Mesothelial cell of epicardium (in vitro differentiated cells): ENCODE data around the gene TNXB. TPM values are rescaled to one million over a fixed set of nuclear protein-coding genes. Genes with fewer than 3 reads are reported as not detected.
"Not testable (repeated sequence)": the region's sequence is repeated elsewhere in the genome, so short reads cannot be mapped to it uniquely, and the experiment has no call there.

Source experiments
- DNase-seq, 2 experiments: peaks; one replicate each; pipeline ENCODE4 v3.0.0; 2021; ENCODE audit warnings: low spot score in 2 of 2; ENCODE audit not compliant: unreplicated experiment in 2 of 2
- H3K27ac Mint-ChIP-seq: 2 replicates; pipeline ENCODE4 v1.8.0; 2021; ENCODE audit warnings: mixed read lengths
- H3K27me3 Mint-ChIP-seq: 2 replicates; pipeline ENCODE4 v1.8.0; 2021; ENCODE audit warnings: low read depth, mixed read lengths
- H3K36me3 Mint-ChIP-seq: 2 replicates; pipeline ENCODE4 v1.8.0; 2021; ENCODE audit warnings: mixed read lengths
- H3K4me1 Mint-ChIP-seq: 2 replicates; pipeline ENCODE4 v1.8.0; 2021; ENCODE audit warnings: mixed read lengths
- H3K4me3 Mint-ChIP-seq: 2 replicates; pipeline ENCODE4 v1.8.0; 2021; ENCODE audit warnings: mild to moderate bottlenecking, moderate library complexity, mixed read lengths
- H3K9me3 Mint-ChIP-seq: 2 replicates; pipeline ENCODE4 v1.8.0; 2021; ENCODE audit warnings: mixed read lengths
- CTCF ChIP-seq: fragments of 200-600 bp; sonication (generic); IDR thresholded peaks from one replicate; pipeline ENCODE4 v1.5.0; 2021; ENCODE audit warnings: antibody characterized with exemption; ENCODE audit not compliant: unreplicated experiment
- total RNA-seq: library from RNA; stranded (reverse); gene quantifications from 3 replicates; pipeline ENCODE4 v1.2.1, GENCODE V29; 2021

Gene TNXB
- total RNA-seq, 1 donor from 2014 or later = 13.9 TPM

GRCh38 chr6:32064706-32065105 lies 44.4 kb downstream of the TNXB start:
- H3K27ac Mint-ChIP-seq = no peak overlapping the region
- H3K4me1 Mint-ChIP-seq = no peaks in the 10 kb centered on the region
- H3K9me3 Mint-ChIP-seq = no peaks in the 10 kb centered on the region
- no peak for DNase-seq
- TF ChIP-seq CTCF = no peak
- H3K4me3 Mint-ChIP-seq = no peak overlapping the region
- H3K36me3 Mint-ChIP-seq = no peaks in the 10 kb centered on the region
- H3K27me3 Mint-ChIP-seq = no peaks in the 10 kb centered on the region

GRCh38 chr6:32060966-32061655 lies 48.0 kb downstream of the TNXB start:
- H3K27ac Mint-ChIP-seq = no peak overlapping the region

GRCh38 chr6:32058511-32058963 lies 50.6 kb downstream of the TNXB start:
- H3K4me1 Mint-ChIP-seq = no peaks in the 10 kb centered on the region
- no peak overlapping the region for H3K27ac Mint-ChIP-seq
- no peaks in the 10 kb centered on the region for H3K36me3 Mint-ChIP-seq
- H3K4me3 Mint-ChIP-seq = no peak overlapping the region
- no peak for DNase-seq
- no peaks in the 10 kb centered on the region for H3K27me3 Mint-ChIP-seq
- no peaks in the 10 kb centered on the region for H3K9me3 Mint-ChIP-seq
- TF ChIP-seq CTCF = no peak

More at GRCh38 chr6:32060966-32061655, 48.0 kb downstream of the TNXB start:
- DNase-seq = no peak
- no peaks in the 10 kb centered on the region for H3K9me3 Mint-ChIP-seq
- no peaks in the 10 kb centered on the region for H3K4me1 Mint-ChIP-seq
- H3K4me3 Mint-ChIP-seq = no peak overlapping the region
- no peaks in the 10 kb centered on the region for H3K36me3 Mint-ChIP-seq
- no peak for TF ChIP-seq CTCF
- H3K27me3 Mint-ChIP-seq = no peaks in the 10 kb centered on the region

- no peaks in the 10 kb centered on the region for H3K36me3 Mint-ChIP-seq
Observed at GRCh38 chr6:32057966-32058365, 51.2 kb downstream of the TNXB start.

GRCh38 chr6:32056254-32056653 lies 52.9 kb downstream of the TNXB start:
- no peak for TF ChIP-seq CTCF
- peaks cover 3% of the 10 kb centered on the region for H3K4me1 Mint-ChIP-seq
- no peaks in the 10 kb centered on the region for H3K9me3 Mint-ChIP-seq
- no peak overlapping the region for H3K27ac Mint-ChIP-seq
- DNase-seq = no peak
- no peak overlapping the region for H3K4me3 Mint-ChIP-seq
- no peaks in the 10 kb centered on the region for H3K36me3 Mint-ChIP-seq
- no peaks in the 10 kb centered on the region for H3K27me3 Mint-ChIP-seq

More at GRCh38 chr6:32057966-32058365, 51.2 kb downstream of the TNXB start:
- no peak for DNase-seq
- Mint-ChIP-seq H3K27ac (no peak overlapping the region), H3K4me3 (no peak overlapping the region), H3K9me3 (no peaks in the 10 kb centered on the region), H3K27me3 (no peaks in the 10 kb centered on the region), H3K4me1 (no peaks in the 10 kb centered on the region)
- no peak for TF ChIP-seq CTCF

- H3K4me1 Mint-ChIP-seq, H3K4me3 Mint-ChIP-seq, H3K9me3 Mint-ChIP-seq, DNase-seq, H3K27me3 Mint-ChIP-seq, H3K27ac Mint-ChIP-seq, H3K36me3 Mint-ChIP-seq: not testable (repeated sequence)
Observed at GRCh38 chr6:32055756-32056155, 53.4 kb downstream of the TNXB start.

- H3K4me3 Mint-ChIP-seq, H3K9me3 Mint-ChIP-seq, DNase-seq, H3K27me3 Mint-ChIP-seq, H3K36me3 Mint-ChIP-seq, H3K27ac Mint-ChIP-seq, H3K4me1 Mint-ChIP-seq: not testable (repeated sequence)
Observed at GRCh38 chr6:32053314-32053713, 55.8 kb downstream of the TNXB start.

GRCh38 chr6:32052626-32053025 lies 56.5 kb downstream of the TNXB start:
- not testable (repeated sequence) for H3K36me3 Mint-ChIP-seq, H3K4me3 Mint-ChIP-seq, H3K9me3 Mint-ChIP-seq, H3K27ac Mint-ChIP-seq, H3K27me3 Mint-ChIP-seq, DNase-seq
- peaks cover 10% of the 10 kb centered on the region for H3K4me1 Mint-ChIP-seq
